ENCODE results near the gene CAPN15. TPM values are rescaled to one million over a fixed set of nuclear protein-coding genes. Genes with fewer than 3 reads are reported as not detected.

CAPN15 gene
- total RNA-seq, 6 experiments from 2014 or later, result 17.3 to 34.3 (median 23.3) TPM

- peaks cover 0 to 10% (median 4%) of the 10 kb centered on the region in 4 donors for H3K36me3 ChIP-seq
- H3K27me3 ChIP-seq, result no peaks in the 10 kb centered on the region
- no peak overlapping the region for H3K4me3 ChIP-seq
- DNase-seq (no peak), ATAC-seq (no peak)
- intact Hi-C loops (cut with DNase I), result no loop called here
- H3K27ac ChIP-seq, result no peak overlapping the region
- no peaks in the 10 kb centered on the region for H3K9me3 ChIP-seq
- no peak for TF ChIP-seq POLR2A (IDR thresholded peaks at IDR 0.05)
- no peak for TF ChIP-seq CTCF (IDR thresholded peaks at IDR 0.05)
- no CpG with 5 or more reads among the region's 33 CpGs for WGBS (ENCODE audit: insufficient coverage, low coverage, low lambda C conversion rate, missing lambda C conversion rate)
- peaks cover 0 to 8% (median 0%) of the 10 kb centered on the region in 4 donors for H3K4me1 ChIP-seq
Observed at GRCh38 chr16:553601-554296, 26.2 kb downstream of the CAPN15 start.

GRCh38 chr16:554297-554621, 26.7 kb downstream of the CAPN15 start:
- no peaks in the 10 kb centered on the region for H3K9me3 ChIP-seq
- TF ChIP-seq POLR2A (IDR thresholded peaks at IDR 0.05) (no peak), CTCF (IDR thresholded peaks at IDR 0.05) (no peak)
- intact Hi-C loops (cut with DNase I), result no loop called here
- no peaks in the 10 kb centered on the region for H3K27me3 ChIP-seq
- no peak for ATAC-seq
- 59% methylated on average over 3 of the region's 11 CpGs for WGBS (ENCODE audit: insufficient coverage, low coverage, low lambda C conversion rate, missing lambda C conversion rate)
- peaks cover 0 to 10% (median 0%) of the 10 kb centered on the region in 4 donors for H3K4me1 ChIP-seq
- no peak overlapping the region for H3K4me3 ChIP-seq
- H3K36me3 ChIP-seq, result peaks cover 0 to 10% (median 4%) of the 10 kb centered on the region in 4 donors
- H3K27ac ChIP-seq, result no peak overlapping the region
- DNase-seq, result no peak

- no peak for ATAC-seq
- Histone ChIP-seq H3K4me3 (no peak overlapping the region), H3K9me3 (no peaks in the 10 kb centered on the region), H3K4me1 (peaks cover 0 to 10% (median 0%) of the 10 kb centered on the region in 4 donors), H3K36me3 (peaks cover 0 to 10% (median 4%) of the 10 kb centered on the region in 4 donors), H3K27ac (no peak overlapping the region), H3K27me3 (no peaks in the 10 kb centered on the region)
- intact Hi-C loops (cut with DNase I), result no loop called here
- 85% methylated on average over 7 of the region's 54 CpGs for WGBS (ENCODE audit: insufficient coverage, low coverage, low lambda C conversion rate, missing lambda C conversion rate)
- TF ChIP-seq POLR2A (IDR thresholded peaks at IDR 0.05), result no peak
- TF ChIP-seq CTCF (IDR thresholded peaks at IDR 0.05), result no peak
- no peak for DNase-seq
Observed at GRCh38 chr16:554640-555365, 27.3 kb downstream of the CAPN15 start.

GRCh38 chr16:555528-556473, 28.3 kb downstream of the CAPN15 start:
- Histone ChIP-seq H3K36me3 (peaks cover 0 to 10% (median 4%) of the 10 kb centered on the region in 4 donors), H3K4me1 (peaks cover 0 to 10% (median 0%) of the 10 kb centered on the region in 4 donors), H3K27me3 (no peaks in the 10 kb centered on the region), H3K9me3 (no peaks in the 10 kb centered on the region), H3K4me3 (no peak overlapping the region), H3K27ac (no peak overlapping the region)
- WGBS (ENCODE audit: insufficient coverage, low coverage, low lambda C conversion rate, missing lambda C conversion rate), result 76% methylated on average over 14 of the region's 32 CpGs
- ATAC-seq (no peak), DNase-seq (no peak)
- intact Hi-C loops (cut with DNase I), result no loop called here
- TF ChIP-seq CTCF (IDR thresholded peaks at IDR 0.05) (no peak), POLR2A (IDR thresholded peaks at IDR 0.05) (no peak)

All from right lobe of liver (tissue), 6 donors.